ENCODE data around the gene ETV5.

Gene ETV5

DNA sequence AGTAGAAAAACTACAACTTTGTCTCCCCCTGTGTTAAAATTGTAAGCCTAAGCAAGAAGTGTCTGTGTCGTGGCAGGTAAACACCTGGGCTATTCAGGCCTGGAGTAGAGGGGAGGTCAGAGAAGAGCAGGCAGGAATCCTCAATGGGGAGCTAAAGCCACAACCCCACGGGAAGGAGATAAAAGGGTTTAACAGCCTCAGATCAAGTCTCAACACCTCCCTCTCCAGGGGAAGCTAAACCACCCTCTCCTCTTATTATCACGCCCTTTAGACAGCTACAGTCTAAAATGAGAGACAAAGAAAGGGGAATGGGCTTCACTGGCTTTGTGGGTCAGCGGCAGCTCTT lies 11.6 kb downstream of the ETV5 start:
- ATAC-seq = peak; percentile 1; the same call in 2 of the 3 replicates
- TF ChIP-seq ISL1 (CRISPR knock-in tag; IDR thresholded peaks at IDR 0.05) = no peak
- TF ChIP-seq TCF4 (CRISPR knock-in tag; IDR thresholded peaks at IDR 0.05; ENCODE audit: borderline replicate concordance) = no peak
- TF ChIP-seq, protein P1, sequence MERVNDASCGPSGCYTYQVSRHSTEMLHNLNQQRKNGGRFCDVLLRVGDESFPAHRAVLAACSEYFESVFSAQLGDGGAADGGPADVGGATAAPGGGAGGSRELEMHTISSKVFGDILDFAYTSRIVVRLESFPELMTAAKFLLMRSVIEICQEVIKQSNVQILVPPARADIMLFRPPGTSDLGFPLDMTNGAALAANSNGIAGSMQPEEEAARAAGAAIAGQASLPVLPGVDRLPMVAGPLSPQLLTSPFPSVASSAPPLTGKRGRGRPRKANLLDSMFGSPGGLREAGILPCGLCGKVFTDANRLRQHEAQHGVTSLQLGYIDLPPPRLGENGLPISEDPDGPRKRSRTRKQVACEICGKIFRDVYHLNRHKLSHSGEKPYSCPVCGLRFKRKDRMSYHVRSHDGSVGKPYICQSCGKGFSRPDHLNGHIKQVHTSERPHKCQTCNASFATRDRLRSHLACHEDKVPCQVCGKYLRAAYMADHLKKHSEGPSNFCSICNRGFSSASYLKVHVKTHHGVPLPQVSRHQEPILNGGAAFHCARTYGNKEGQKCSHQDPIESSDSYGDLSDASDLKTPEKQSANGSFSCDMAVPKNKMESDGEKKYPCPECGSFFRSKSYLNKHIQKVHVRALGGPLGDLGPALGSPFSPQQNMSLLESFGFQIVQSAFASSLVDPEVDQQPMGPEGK (CRISPR knock-in tag; IDR thresholded peaks at IDR 0.05; ENCODE audit: borderline replicate concordance) = no peak
- TF ChIP-seq CSDC2 (CRISPR knock-in tag; IDR thresholded peaks at IDR 0.05) = no peak
- TF ChIP-seq, protein P2, sequence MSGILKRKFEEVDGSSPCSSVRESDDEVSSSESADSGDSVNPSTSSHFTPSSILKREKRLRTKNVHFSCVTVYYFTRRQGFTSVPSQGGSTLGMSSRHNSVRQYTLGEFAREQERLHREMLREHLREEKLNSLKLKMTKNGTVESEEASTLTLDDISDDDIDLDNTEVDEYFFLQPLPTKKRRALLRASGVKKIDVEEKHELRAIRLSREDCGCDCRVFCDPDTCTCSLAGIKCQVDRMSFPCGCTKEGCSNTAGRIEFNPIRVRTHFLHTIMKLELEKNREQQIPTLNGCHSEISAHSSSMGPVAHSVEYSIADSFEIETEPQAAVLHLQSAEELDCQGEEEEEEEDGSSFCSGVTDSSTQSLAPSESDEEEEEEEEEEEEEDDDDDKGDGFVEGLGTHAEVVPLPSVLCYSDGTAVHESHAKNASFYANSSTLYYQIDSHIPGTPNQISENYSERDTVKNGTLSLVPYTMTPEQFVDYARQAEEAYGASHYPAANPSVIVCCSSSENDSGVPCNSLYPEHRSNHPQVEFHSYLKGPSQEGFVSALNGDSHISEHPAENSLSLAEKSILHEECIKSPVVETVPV (CRISPR knock-in tag; IDR thresholded peaks at IDR 0.05) = no peak
- no peak for TF ChIP-seq ZFP30 (CRISPR knock-in tag; IDR thresholded peaks at IDR 0.05)

DNA sequence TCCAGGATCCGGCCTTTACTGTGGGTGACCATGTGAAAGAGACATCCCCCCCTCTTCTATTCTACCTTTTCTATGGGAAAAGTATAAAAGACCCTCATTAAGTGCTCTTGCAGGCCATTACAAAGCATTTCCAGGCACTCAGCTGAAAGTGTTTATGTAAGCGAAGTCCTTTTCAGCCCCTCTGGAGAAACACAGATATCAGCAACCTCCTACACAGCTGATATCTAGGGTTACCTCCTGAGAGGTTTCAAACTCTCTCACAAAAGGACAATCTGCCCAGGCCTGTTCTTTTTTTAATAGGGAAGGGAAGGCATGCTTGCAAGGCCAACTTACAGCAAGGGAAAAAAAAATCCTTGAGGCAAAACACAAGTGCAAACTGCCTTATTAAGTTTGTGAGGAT lies 12.6 kb downstream of the ETV5 start:
- ATAC-seq = no peak

DNA sequence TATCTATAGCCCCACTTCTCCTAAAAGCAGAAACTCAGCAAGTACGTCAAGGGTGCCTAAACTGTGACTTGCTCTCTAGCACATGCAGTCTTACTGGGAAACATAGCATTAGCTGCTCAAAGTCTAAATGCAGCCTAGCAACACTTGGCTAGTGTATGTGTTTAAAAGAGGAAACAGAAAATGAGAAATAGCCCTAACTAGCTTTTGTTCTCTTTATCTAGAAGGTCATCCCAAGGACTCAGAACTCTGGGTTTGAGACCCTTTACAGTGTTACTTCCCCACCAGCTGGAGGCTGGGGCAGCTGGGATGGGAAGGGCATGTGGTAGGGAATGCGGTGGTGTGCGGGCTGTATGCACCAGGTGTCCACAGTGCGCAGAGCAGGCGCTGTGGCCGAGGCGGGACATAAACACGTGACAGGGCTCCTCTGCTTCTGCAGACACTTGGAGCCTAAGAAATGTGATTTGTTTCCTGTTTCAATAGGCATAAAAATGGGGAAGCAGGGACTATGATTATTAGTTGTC lies 13.3 kb downstream of the ETV5 start:
- ATAC-seq = no peak
- TF ChIP-seq, protein P2 (CRISPR knock-in tag; IDR thresholded peaks at IDR 0.05) = no peak
- TF ChIP-seq PPARA (CRISPR knock-in tag; IDR thresholded peaks at IDR 0.05; ENCODE audit: borderline replicate concordance) = no peak
- TF ChIP-seq TCF4 (CRISPR knock-in tag; IDR thresholded peaks at IDR 0.05; ENCODE audit: borderline replicate concordance) = no peak
- TF ChIP-seq ZFP30 (CRISPR knock-in tag; IDR thresholded peaks at IDR 0.05) = no peak
- TF ChIP-seq ISL1 (CRISPR knock-in tag; IDR thresholded peaks at IDR 0.05) = no peak
- TF ChIP-seq, protein P3, sequence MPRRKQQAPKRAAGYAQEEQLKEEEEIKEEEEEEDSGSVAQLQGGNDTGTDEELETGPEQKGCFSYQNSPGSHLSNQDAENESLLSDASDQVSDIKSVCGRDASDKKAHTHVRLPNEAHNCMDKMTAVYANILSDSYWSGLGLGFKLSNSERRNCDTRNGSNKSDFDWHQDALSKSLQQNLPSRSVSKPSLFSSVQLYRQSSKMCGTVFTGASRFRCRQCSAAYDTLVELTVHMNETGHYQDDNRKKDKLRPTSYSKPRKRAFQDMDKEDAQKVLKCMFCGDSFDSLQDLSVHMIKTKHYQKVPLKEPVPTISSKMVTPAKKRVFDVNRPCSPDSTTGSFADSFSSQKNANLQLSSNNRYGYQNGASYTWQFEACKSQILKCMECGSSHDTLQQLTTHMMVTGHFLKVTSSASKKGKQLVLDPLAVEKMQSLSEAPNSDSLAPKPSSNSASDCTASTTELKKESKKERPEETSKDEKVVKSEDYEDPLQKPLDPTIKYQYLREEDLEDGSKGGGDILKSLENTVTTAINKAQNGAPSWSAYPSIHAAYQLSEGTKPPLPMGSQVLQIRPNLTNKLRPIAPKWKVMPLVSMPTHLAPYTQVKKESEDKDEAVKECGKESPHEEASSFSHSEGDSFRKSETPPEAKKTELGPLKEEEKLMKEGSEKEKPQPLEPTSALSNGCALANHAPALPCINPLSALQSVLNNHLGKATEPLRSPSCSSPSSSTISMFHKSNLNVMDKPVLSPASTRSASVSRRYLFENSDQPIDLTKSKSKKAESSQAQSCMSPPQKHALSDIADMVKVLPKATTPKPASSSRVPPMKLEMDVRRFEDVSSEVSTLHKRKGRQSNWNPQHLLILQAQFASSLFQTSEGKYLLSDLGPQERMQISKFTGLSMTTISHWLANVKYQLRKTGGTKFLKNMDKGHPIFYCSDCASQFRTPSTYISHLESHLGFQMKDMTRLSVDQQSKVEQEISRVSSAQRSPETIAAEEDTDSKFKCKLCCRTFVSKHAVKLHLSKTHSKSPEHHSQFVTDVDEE (CRISPR knock-in tag; IDR thresholded peaks at IDR 0.05) = no peak
- TF ChIP-seq, protein P4, sequence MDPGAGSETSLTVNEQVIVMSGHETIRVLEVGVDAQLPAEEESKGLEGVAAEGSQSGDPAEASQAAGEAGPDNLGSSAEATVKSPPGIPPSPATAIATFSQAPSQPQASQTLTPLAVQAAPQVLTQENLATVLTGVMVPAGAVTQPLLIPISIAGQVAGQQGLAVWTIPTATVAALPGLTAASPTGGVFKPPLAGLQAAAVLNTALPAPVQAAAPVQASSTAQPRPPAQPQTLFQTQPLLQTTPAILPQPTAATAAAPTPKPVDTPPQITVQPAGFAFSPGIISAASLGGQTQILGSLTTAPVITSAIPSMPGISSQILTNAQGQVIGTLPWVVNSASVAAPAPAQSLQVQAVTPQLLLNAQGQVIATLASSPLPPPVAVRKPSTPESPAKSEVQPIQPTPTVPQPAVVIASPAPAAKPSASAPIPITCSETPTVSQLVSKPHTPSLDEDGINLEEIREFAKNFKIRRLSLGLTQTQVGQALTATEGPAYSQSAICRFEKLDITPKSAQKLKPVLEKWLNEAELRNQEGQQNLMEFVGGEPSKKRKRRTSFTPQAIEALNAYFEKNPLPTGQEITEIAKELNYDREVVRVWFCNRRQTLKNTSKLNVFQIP (CRISPR knock-in tag; IDR thresholded peaks at IDR 0.05; ENCODE audit: borderline replicate concordance, low read depth) = no peak
- TF ChIP-seq ZNF565 (CRISPR knock-in tag; conservative IDR thresholded peaks at IDR 0.05; ENCODE audit: low read depth) = no peak

More for the DNA sequence above, 12.6 kb downstream of the ETV5 start:
- TF ChIP-seq, protein P1 (CRISPR knock-in tag; IDR thresholded peaks at IDR 0.05; ENCODE audit: borderline replicate concordance) = no peak
- TF ChIP-seq, protein P2 (CRISPR knock-in tag; IDR thresholded peaks at IDR 0.05) = no peak
- TF ChIP-seq GLIS3 (CRISPR knock-in tag; IDR thresholded peaks at IDR 0.05) (no peak), ARNTL (CRISPR knock-in tag; IDR thresholded peaks at IDR 0.05; ENCODE audit: borderline replicate concordance, low read depth) (no peak), TCF4 (CRISPR knock-in tag; IDR thresholded peaks at IDR 0.05; ENCODE audit: borderline replicate concordance) (no peak), ISL1 (CRISPR knock-in tag; IDR thresholded peaks at IDR 0.05) (no peak), TOX (CRISPR knock-in tag; IDR thresholded peaks at IDR 0.05; ENCODE audit: borderline replicate concordance) (no peak)
- TF ChIP-seq, protein P3 (CRISPR knock-in tag; IDR thresholded peaks at IDR 0.05) = no peak
